Measurements from ENCODE around the gene TOLLIP.
A peak's percentile ranks its signal among the peaks of the same experiment; 100 is the strongest.

TOLLIP gene

DNA sequence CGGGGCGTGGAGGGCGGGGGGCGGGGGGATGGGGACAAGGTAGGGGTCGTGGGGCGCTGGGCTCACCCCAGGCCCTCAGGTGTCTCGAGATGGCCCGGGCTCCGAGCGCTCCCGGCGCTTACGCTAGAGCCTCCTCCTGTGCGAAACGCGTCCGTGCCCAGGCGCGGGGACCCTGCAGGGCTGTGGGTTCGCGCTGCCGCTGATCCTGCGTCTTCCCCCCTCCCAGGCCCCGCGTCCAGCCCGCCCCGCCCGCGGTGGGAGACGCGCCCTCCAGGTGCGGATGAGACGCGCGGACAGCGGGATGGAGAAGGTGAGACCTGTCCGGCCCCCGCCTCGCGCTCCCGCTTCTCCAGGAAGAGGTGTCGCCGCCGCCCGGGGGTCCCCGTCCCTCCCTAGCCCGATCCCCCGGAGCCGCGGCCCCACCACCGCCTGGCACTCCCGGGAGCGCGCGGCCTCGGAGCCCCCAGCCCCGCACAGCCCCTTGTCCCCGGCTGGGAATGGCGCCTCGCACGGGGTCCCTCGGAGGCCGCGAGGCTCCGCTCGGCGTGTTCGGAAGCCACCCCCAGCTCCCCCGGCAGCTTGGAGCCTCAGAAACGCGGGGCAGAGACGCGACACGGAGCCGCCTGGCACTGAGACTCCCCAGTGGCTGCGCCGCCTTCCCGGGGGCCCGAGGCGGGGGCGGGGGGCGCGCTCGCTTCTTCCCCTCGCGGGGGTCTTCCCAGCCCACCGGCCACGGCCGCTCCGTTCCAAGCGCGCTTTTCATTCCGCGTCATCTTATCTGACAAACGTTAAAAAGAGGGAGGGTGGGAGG lies 27.6 kb upstream of the TOLLIP start:
- H3K4me3 Mint-ChIP-seq = no peak overlapping the region
- H3K27ac Mint-ChIP-seq = no peak overlapping the region
- H3K4me1 Mint-ChIP-seq (ENCODE audit: low read depth) = peaks cover 12% of the 10 kb centered on the region
- H3K36me3 Mint-ChIP-seq (ENCODE audit: low read depth) = peaks cover 3% of the 10 kb centered on the region
- no peaks in the 10 kb centered on the region for H3K9me3 Mint-ChIP-seq
- H3K27me3 Mint-ChIP-seq (ENCODE audit: low read depth) = peaks cover 7% of the 10 kb centered on the region

DNA sequence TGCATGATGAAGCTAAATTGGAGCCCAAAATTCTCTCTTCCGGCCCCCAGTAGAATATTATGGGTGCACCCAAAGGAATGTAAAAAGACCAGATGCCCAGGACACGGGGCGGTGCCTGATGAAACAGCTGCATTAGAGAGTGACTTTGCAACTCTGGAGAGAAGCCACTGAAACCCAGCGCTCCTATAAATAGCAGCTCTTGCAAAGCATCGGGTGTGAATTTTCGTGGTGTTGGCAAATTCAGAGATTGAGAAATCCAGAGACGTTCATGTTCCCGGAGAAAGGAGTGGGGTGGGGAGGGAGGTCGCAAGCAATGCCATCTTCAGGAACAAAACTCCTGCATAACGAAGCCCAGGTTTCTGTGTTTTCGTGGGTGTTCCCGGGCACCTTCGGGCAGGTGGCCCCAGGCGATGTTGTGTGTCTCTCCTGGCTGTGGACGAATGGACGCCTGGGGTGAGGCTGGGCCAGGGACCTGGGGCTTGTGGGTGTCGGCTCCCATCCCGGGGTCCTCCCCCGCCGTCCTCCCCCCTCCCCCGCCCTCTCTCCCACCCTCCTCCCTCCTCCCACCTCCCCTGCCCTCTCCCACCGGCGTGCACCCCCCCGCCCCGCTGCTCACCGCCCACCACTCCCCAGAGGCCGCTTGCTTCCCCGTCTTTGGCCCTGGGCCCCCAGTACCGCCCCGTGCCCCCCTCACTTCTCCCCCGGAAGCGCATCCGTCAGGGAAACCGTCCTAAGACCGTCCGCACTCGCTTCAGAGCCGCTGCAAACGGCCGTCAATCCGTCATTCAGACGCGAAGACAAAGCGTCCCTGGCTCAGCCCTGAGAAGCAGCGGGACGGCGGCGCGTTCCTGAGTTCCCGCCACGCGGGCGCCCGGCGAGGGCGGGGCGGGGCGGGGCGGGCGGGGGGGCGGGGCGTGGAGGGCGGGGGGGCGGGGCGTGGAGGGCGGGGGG lies 26.7 kb upstream of the TOLLIP start:
- H3K27me3 Mint-ChIP-seq (ENCODE audit: low read depth) = peaks cover 7% of the 10 kb centered on the region
- H3K27ac Mint-ChIP-seq = peak overlapping the region; percentile 70
- peak overlapping the region; percentile 73 for H3K4me3 Mint-ChIP-seq
- H3K9me3 Mint-ChIP-seq = no peaks in the 10 kb centered on the region
- peaks cover 12% of the 10 kb centered on the region for H3K4me1 Mint-ChIP-seq (ENCODE audit: low read depth)
- peaks cover 3% of the 10 kb centered on the region for H3K36me3 Mint-ChIP-seq (ENCODE audit: low read depth)

DNA sequence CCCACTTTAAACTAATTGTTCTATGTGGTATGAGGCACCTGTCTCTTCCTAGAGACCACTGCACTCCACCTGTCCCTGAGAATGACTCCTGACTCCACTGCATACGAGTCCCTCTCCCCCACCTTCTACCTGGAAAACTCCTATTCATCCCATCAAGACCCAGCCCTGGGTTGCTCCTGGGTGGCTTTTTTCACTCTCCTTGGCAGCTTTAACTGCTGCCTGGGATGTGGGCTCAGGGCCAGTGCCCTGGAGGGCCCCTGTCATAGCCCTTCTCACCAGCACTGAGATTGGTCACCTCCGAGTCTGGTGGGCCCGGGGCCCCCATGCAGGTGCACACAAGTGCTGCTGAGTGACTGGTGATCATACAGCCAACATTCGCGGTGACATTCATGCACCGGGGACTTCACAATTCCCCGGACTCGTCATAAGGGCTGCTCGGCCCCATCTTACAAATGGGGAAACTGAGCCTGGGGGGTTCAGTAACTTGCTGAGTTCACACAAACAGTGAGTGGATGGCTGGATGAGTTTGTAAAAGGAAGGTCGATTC lies 25.9 kb upstream of the TOLLIP start:
- no peak overlapping the region for H3K27ac Mint-ChIP-seq
- peak overlapping the region; percentile 57 for H3K4me3 Mint-ChIP-seq
- H3K4me1 Mint-ChIP-seq (ENCODE audit: low read depth) = peaks cover 12% of the 10 kb centered on the region
- H3K36me3 Mint-ChIP-seq (ENCODE audit: low read depth) = peaks cover 3% of the 10 kb centered on the region
- peaks cover 7% of the 10 kb centered on the region for H3K27me3 Mint-ChIP-seq (ENCODE audit: low read depth)
- no peaks in the 10 kb centered on the region for H3K9me3 Mint-ChIP-seq

- H3K27me3 Mint-ChIP-seq (ENCODE audit: low read depth) = peaks cover 7% of the 10 kb centered on the region
- H3K9me3 Mint-ChIP-seq = peaks cover 4% of the 10 kb centered on the region
- peaks cover 12% of the 10 kb centered on the region for H3K4me1 Mint-ChIP-seq (ENCODE audit: low read depth)
- no peak overlapping the region for H3K27ac Mint-ChIP-seq
- H3K36me3 Mint-ChIP-seq (ENCODE audit: low read depth) = peaks cover 3% of the 10 kb centered on the region
- no peak overlapping the region for H3K4me3 Mint-ChIP-seq
Observed at GRCh38 chr11:1333860-1334259, 24.4 kb upstream of the TOLLIP start.

DNA sequence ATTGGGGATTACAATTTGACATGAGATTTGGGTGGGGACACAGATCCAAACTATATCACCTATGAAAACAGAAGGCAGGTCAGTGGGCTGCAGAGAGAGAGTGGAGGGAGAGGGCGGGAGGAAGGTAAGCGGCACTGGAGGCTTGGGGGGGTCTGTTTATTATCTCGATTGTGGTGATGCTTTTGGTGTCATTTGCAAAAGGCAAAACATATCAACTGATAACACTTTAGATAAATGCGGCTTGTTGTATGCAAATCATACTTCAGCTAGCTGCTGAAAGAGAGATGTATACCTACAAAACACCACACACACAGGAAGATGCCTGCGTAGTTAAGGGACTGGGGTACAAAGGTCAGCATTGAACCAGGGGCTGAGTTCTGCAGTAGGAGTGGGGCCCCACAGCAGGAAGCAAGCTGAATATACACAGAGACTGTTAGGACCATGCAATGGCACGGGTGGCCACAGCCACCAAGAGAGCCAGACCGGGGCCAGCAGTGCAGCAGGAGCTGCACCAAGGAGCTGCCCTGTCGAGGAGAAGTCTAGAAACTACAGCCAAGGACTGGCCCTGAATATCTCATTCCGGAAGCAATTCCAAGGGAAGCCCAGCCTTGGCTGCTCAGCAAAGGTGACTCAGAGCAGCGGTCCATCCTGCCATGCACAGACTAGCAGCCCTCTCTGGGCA lies 23.8 kb upstream of the TOLLIP start:
- peaks cover 12% of the 10 kb centered on the region for H3K4me1 Mint-ChIP-seq (ENCODE audit: low read depth)
- H3K9me3 Mint-ChIP-seq = peaks cover 10% of the 10 kb centered on the region
- H3K27ac Mint-ChIP-seq = no peak overlapping the region
- peaks cover 2% of the 10 kb centered on the region for H3K36me3 Mint-ChIP-seq (ENCODE audit: low read depth)
- peaks cover 7% of the 10 kb centered on the region for H3K27me3 Mint-ChIP-seq (ENCODE audit: low read depth)
- no peak overlapping the region for H3K4me3 Mint-ChIP-seq

- Mint-ChIP-seq H3K4me3 (no peak overlapping the region), H3K27me3 (ENCODE audit: low read depth) (peaks cover 7% of the 10 kb centered on the region), H3K4me1 (ENCODE audit: low read depth) (peaks cover 4% of the 10 kb centered on the region), H3K27ac (no peak overlapping the region), H3K36me3 (ENCODE audit: low read depth) (no peaks in the 10 kb centered on the region), H3K9me3 (peaks cover 30% of the 10 kb centered on the region)
Observed at GRCh38 chr11:1330473-1330872, 21.0 kb upstream of the TOLLIP start.

DNA sequence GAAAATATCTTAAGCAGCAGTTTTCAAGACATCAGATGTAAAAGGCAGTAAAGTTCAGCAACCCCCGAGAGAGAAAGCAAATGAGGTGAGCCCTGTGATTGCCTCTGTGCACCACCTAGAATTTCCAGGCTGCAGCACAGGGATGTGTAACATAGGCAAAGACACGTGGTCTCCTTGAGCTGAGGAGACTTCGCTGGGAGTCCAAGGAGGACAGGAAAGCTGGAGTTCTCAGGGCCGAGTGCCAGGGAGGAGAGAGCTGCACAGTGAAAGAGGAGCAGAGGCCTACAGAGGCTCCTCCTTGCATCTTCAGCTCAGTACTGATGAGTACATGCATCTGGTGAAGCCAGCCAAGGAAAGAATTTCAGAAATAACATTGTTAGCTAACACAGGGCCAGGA lies 17.6 kb upstream of the TOLLIP start:
- Mint-ChIP-seq H3K36me3 (ENCODE audit: low read depth) (no peaks in the 10 kb centered on the region), H3K4me3 (no peak overlapping the region), H3K4me1 (ENCODE audit: low read depth) (no peaks in the 10 kb centered on the region), H3K9me3 (peaks cover 30% of the 10 kb centered on the region), H3K27ac (no peak overlapping the region), H3K27me3 (ENCODE audit: low read depth) (peaks cover 7% of the 10 kb centered on the region)

DNA sequence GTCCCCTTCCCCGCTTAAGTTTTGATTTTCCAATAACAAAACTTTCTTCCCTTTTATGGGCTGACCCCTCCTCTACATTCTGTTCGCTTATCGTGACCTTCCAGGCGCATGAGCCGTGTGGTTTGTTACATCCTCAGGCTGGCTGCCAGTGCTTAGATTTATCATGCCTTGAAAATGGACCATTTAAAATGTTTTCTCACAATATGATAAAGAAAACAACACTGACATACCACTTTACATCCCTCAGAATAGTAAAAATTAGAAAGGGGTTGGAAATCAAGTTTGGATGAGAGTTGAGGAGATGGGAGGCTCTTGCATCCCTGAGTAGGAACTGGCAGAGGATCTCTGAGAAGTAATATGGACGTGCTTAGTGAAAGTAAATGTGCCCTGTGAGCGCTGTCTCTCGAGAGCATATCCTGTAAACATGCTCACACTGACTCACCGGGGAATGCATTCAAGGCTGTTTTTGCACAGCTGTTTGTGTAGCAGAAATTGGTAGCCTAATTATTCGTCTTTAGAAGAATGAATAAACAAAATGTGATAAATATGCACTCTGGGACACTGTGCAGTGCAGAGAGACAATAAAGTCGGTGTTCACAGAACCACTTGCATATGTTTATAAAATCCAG lies 17.1 kb upstream of the TOLLIP start:
- Mint-ChIP-seq H3K9me3 (peaks cover 30% of the 10 kb centered on the region), H3K4me3 (no peak overlapping the region), H3K27me3 (ENCODE audit: low read depth) (peaks cover 12% of the 10 kb centered on the region)

GRCh38 chr11:1323774-1324173 lies 14.3 kb upstream of the TOLLIP start:
- no peak overlapping the region for H3K4me3 Mint-ChIP-seq
- H3K27me3 Mint-ChIP-seq (ENCODE audit: low read depth) = peaks cover 18% of the 10 kb centered on the region
- peaks cover 26% of the 10 kb centered on the region for H3K9me3 Mint-ChIP-seq
- no peak overlapping the region for H3K27ac Mint-ChIP-seq
- no peaks in the 10 kb centered on the region for H3K36me3 Mint-ChIP-seq (ENCODE audit: low read depth)
- H3K4me1 Mint-ChIP-seq (ENCODE audit: low read depth) = no peaks in the 10 kb centered on the region

More for the DNA sequence above, 17.1 kb upstream of the TOLLIP start:
- H3K36me3 Mint-ChIP-seq (ENCODE audit: low read depth) = no peaks in the 10 kb centered on the region
- H3K27ac Mint-ChIP-seq = no peak overlapping the region
- H3K4me1 Mint-ChIP-seq (ENCODE audit: low read depth) = no peaks in the 10 kb centered on the region

DNA sequence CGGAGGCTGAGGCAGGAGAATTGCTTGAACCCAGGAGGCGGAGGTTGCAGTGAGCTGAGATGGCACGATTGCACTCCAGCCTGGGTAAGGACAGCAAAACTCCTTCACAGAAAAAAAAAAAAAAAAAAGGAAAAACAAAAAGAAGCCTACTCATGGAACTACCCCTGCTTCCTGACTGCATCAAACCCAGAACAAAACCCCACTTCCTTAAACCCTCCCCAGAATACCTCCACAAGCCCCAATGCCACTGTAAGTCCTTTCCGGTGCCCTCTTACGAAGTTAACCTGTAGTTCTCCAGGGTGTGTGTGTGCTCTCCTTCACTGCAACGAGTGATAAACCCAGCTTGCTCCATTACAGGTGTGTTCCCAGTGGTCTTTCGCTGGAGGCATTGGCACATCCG lies 8.6 kb upstream of the TOLLIP start:
- Mint-ChIP-seq H3K27me3 (ENCODE audit: low read depth) (peaks cover 50% of the 10 kb centered on the region), H3K4me1 (ENCODE audit: low read depth) (no peaks in the 10 kb centered on the region), H3K27ac (no peak overlapping the region), H3K4me3 (no peak overlapping the region), H3K36me3 (ENCODE audit: low read depth) (no peaks in the 10 kb centered on the region), H3K9me3 (no peaks in the 10 kb centered on the region)

GRCh38 chr11:1317432-1317831 lies 8.0 kb upstream of the TOLLIP start:
- H3K27ac Mint-ChIP-seq = no peak overlapping the region
- no peaks in the 10 kb centered on the region for H3K4me1 Mint-ChIP-seq (ENCODE audit: low read depth)
- no peaks in the 10 kb centered on the region for H3K36me3 Mint-ChIP-seq (ENCODE audit: low read depth)
- H3K4me3 Mint-ChIP-seq = no peak overlapping the region
- peaks cover 2% of the 10 kb centered on the region for H3K9me3 Mint-ChIP-seq
- H3K27me3 Mint-ChIP-seq (ENCODE audit: low read depth) = peaks cover 52% of the 10 kb centered on the region

- Mint-ChIP-seq H3K9me3 (peaks cover 22% of the 10 kb centered on the region), H3K36me3 (ENCODE audit: low read depth) (no peaks in the 10 kb centered on the region), H3K4me1 (ENCODE audit: low read depth) (peaks cover 21% of the 10 kb centered on the region), H3K4me3 (peak overlapping the region; percentile 83), H3K27ac (peak overlapping the region; percentile 82), H3K27me3 (ENCODE audit: low read depth) (peaks cover 34% of the 10 kb centered on the region)
Observed at GRCh38 chr11:1310772-1311468, 1.5 kb upstream of the TOLLIP start.

DNA sequence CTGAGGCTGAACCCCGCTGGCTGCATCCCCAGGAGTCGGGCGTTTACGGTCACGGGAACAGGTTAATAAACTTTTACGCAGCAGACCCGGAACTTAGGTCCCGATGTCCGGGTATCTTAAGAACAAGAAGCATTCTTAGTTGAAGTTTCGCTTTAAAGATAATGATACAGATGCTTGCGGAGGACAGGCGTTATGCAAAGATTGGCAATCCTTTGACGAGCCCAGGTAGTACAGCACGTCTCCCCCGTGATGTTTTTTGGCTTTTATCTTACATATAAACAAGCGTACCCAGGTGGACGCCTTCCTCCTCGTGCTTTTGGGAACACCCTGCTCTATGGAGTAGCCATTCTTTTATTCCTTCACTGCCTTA lies 871 bp upstream of the TOLLIP start:
- H3K27me3 Mint-ChIP-seq (ENCODE audit: low read depth) = peaks cover 29% of the 10 kb centered on the region
- H3K9me3 Mint-ChIP-seq = peaks cover 22% of the 10 kb centered on the region
- H3K27ac Mint-ChIP-seq = peak overlapping the region; percentile 82
- peaks cover 21% of the 10 kb centered on the region for H3K4me1 Mint-ChIP-seq (ENCODE audit: low read depth)
- H3K4me3 Mint-ChIP-seq = peak overlapping the region; percentile 83
- H3K36me3 Mint-ChIP-seq (ENCODE audit: low read depth) = no peaks in the 10 kb centered on the region

Data from T-helper 1 cell treated with Interleukin-12 subunit alpha and Interleukin-12 subunit beta and Interleukin-4 antibody, amounts not matched to agents 30 μg/mL and 1 μg/mL, for 36 hours (primary cell).